ENCODE data around the gene GORASP2. TPM values are rescaled to one million over a fixed set of nuclear protein-coding genes. Genes with fewer than 3 reads are reported as not detected.

The GORASP2 gene
- polyA plus RNA-seq, 3 donors, result 34.5 to 51.2 (median 46.5) TPM

- Mint-ChIP-seq H3K4me1 (peaks cover 15% of the 10 kb centered on the region), H3K36me3 (no peaks in the 10 kb centered on the region), H3K27me3 (ENCODE audit: low read depth in 3 of 3) (peaks cover 0 to 5% (median 3%) of the 10 kb centered on the region in 3 donors), H3K9me3 (peaks cover 18 to 36% (median 27%) of the 10 kb centered on the region in 7 donors), H3K27ac (no peak overlapping the region), H3K4me3 (no peak overlapping the region)
- Histone ChIP-seq H3K79me2 (ENCODE audit: insufficient read depth, low read length) (peaks cover 8% of the 10 kb centered on the region), H3K4me3 (replicated peaks in 1 of 3; ENCODE audit: low read depth in 2 of 3, low read length in 3 of 3) (no peak overlapping the region), H3K4me2 (replicated peaks; ENCODE audit: extremely low read depth, low read length, poor library complexity, severe bottlenecking) (no peak overlapping the region), H3K4me1 (ENCODE audit: control insufficient read depth in 1 of 2, insufficient read depth in 2 of 2, low read length in 2 of 2) (peaks cover 9 to 13% of the 10 kb centered on the region in 2 donors), H3K9me3 (replicated peaks in 1 of 2; ENCODE audit: control insufficient read depth in 1 of 2, insufficient read depth in 1 of 2, low read length in 2 of 2) (peaks cover 20 to 22% of the 10 kb centered on the region in 2 donors), H3K36me3 (replicated peaks in 1 of 2; ENCODE audit: control insufficient read depth in 1 of 2, insufficient read depth in 2 of 2, low read length in 2 of 2) (no peaks in the 10 kb centered on the region), H2AFZ (ENCODE audit: insufficient read depth, low read depth, low read length, poor library complexity, severe bottlenecking) (no peak overlapping the region), H4K20me1 (ENCODE audit: insufficient read depth, low read length) (peaks cover 2% of the 10 kb centered on the region), H3K9ac (ENCODE audit: insufficient read depth, low read length, poor library complexity, severe bottlenecking) (no peak overlapping the region), H3K27me3 (ENCODE audit: control insufficient read depth in 2 of 2, insufficient read depth in 2 of 2, low read length in 2 of 2) (no peaks in the 10 kb centered on the region), H3K27ac (ENCODE audit: low read depth in 1 of 2, low read length in 2 of 2) (no peak overlapping the region)
- no peak for DNase-seq
- intact Hi-C loops (cut with micrococcal nuclease), result loop anchor here in 1 of 2 donors (10.0 kb wide), 1 partner anchor 1630 kb away; the partner anchor contains the start of gene PDK1
- no peak for TF ChIP-seq CTCF (IDR thresholded peaks at IDR 0.05)
Observed at GRCh38 chr2:170924969-170925368, 4.1 kb upstream of the GORASP2 start.

GRCh38 chr2:170925923-170926322 is 3.1 kb upstream of the GORASP2 start:
- Histone ChIP-seq H3K9ac (ENCODE audit: insufficient read depth, low read length, poor library complexity, severe bottlenecking) (no peak overlapping the region), H3K79me2 (ENCODE audit: insufficient read depth, low read length) (peaks cover 18% of the 10 kb centered on the region), H3K4me1 (ENCODE audit: control insufficient read depth in 1 of 2, insufficient read depth in 2 of 2, low read length in 2 of 2) (peaks cover 19 to 23% of the 10 kb centered on the region in 2 donors), H3K4me3 (replicated peaks in 1 of 3; ENCODE audit: low read depth in 2 of 3, low read length in 3 of 3) (no peak overlapping the region), H2AFZ (ENCODE audit: insufficient read depth, low read depth, low read length, poor library complexity, severe bottlenecking) (no peak overlapping the region), H3K36me3 (replicated peaks in 1 of 2; ENCODE audit: control insufficient read depth in 1 of 2, insufficient read depth in 2 of 2, low read length in 2 of 2) (no peaks in the 10 kb centered on the region), H3K27me3 (ENCODE audit: control insufficient read depth in 2 of 2, insufficient read depth in 2 of 2, low read length in 2 of 2) (no peaks in the 10 kb centered on the region), H4K20me1 (ENCODE audit: insufficient read depth, low read length) (peaks cover 10% of the 10 kb centered on the region), H3K9me3 (replicated peaks in 1 of 2; ENCODE audit: control insufficient read depth in 1 of 2, insufficient read depth in 1 of 2, low read length in 2 of 2) (peaks cover 20 to 22% of the 10 kb centered on the region in 2 donors), H3K4me2 (replicated peaks; ENCODE audit: extremely low read depth, low read length, poor library complexity, severe bottlenecking) (no peak overlapping the region), H3K27ac (ENCODE audit: low read depth in 1 of 2, low read length in 2 of 2) (no peak overlapping the region)
- Mint-ChIP-seq H3K9me3 (peaks cover 18 to 35% (median 27%) of the 10 kb centered on the region in 7 donors), H3K27me3 (ENCODE audit: low read depth in 3 of 3) (peaks cover 0 to 5% (median 3%) of the 10 kb centered on the region in 3 donors), H3K4me1 (peaks cover 25% of the 10 kb centered on the region), H3K4me3 (no peak overlapping the region), H3K36me3 (no peaks in the 10 kb centered on the region), H3K27ac (no peak overlapping the region)
- no peak for TF ChIP-seq CTCF (IDR thresholded peaks at IDR 0.05)
- no peak for DNase-seq
- intact Hi-C loops (cut with micrococcal nuclease), result loop anchor here in 1 of 2 donors (10.0 kb wide), 1 partner anchor 1629 kb away; the partner anchor contains the start of gene PDK1
- WGBS (ENCODE audit: insufficient coverage), result 40% methylated on average over 1 of the region's 3 CpGs

All from CD14-positive monocyte (primary cell).